ENCODE measurements around the gene PGC.
"Not testable (repeated sequence)": the region's sequence is repeated elsewhere in the genome, so short reads cannot be mapped to it uniquely, and the experiment has no call there.

The PGC gene

GRCh38 chr6:41775293-41775882 lies 28.2 kb upstream of the PGC start:
- DNase-seq (ENCODE audit: low read depth in 2 of 2): no peak

DNA sequence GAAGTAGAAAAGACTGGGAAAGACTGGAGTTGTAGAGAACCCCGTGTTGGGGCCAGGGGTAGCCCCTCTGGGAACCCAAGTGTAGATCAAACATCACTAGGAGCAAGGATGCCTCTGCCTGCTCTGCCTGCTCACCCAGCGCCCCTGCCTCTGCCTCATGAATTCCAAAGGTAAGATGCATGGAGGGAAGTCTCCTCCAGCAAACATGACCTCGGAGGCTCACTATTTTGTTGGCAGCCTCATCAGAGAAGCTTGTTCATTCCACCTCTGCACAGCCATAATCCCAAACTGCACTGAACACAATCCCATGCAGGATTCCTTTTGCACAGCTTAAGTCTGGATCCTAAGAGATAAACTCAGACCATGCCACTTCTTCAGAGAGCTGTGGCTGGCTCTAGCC lies 27.6 kb upstream of the PGC start:
- no peak for DNase-seq (ENCODE audit: low read depth in 2 of 2)

DNA sequence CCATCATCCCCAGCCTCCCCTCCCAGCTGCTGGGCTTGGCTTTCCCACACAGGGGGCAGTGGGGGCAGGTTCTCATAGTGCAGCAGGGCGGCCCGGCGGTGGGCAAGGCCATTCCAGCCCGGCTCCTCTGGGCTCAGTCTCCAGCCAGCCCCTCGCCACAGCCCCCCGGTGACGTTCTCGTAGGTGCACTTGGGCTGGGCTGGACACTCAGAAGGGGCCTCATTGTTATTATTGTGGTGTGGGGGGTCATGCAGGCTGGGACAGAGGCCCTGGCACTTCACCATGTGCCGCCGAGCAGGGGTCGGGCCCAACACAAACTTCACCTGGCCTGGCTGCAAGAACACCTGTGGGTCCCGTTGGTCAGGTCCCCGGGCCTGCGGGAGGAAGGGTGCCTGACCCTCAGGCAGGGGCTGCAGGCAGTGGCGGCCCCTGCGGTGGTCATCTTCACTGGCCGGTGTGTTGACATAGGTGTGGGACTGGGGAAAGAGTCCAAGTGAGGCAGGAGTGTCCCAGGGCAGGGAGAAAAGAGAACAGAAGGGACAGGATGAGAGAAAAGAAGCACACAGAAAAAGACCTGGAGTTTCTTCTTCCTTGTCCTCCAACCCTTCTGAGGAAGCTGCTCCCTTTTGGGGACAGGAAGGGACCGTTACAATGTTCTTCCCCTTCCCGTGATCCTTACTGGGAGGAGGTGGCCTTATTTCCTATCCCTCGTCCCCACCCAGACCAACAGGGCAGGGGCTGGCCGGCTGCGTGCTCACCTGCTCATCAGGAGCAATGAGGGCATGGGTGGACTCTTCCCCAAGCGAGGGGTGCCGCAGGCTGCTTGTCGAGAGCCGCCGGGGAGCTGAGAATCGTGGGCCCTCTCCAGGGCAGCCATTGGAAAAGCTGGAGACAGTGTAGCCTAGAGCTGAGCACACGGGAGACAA lies 24.1 kb upstream of the PGC start:
- DNase-seq (ENCODE audit: low read depth in 2 of 2): no peak

DNA sequence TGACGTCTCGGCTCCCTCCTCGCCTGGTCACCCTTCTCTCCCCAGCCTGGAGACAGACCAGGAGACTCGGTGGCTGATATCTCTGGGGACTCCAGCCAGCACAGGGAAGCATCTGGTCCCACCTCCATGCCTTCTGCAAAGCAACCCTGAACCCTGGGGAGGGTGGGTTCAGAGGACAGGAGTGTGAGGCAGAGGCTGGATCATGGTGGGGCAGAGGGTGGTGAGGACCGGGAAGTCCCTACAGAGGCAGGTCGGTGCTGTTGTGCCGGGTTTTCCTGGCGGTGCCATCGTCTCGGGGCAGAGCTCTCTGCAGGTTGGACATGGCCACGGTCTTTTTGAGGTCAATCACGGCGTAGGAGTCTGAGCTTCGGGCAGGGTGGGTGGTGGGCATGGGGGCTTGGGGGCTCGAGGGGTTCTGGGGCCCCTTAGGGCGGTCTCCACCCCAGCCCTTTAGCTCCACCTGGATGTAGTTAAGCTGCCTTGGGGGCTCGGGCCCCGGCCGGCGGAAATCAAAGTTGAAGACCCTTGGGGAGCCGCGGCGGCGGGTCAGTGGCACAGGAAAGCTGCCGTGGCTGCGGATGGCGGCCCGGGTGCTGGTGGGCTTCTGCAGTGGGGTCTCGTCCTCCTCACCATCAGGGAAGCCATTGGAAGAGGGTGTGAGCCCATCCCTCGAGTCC lies 23.3 kb upstream of the PGC start:
- no peak for DNase-seq (ENCODE audit: low read depth in 2 of 2)

GRCh38 chr6:41769376-41769775 lies 22.2 kb upstream of the PGC start:
- no peak for DNase-seq (ENCODE audit: low read depth in 2 of 2)

DNA sequence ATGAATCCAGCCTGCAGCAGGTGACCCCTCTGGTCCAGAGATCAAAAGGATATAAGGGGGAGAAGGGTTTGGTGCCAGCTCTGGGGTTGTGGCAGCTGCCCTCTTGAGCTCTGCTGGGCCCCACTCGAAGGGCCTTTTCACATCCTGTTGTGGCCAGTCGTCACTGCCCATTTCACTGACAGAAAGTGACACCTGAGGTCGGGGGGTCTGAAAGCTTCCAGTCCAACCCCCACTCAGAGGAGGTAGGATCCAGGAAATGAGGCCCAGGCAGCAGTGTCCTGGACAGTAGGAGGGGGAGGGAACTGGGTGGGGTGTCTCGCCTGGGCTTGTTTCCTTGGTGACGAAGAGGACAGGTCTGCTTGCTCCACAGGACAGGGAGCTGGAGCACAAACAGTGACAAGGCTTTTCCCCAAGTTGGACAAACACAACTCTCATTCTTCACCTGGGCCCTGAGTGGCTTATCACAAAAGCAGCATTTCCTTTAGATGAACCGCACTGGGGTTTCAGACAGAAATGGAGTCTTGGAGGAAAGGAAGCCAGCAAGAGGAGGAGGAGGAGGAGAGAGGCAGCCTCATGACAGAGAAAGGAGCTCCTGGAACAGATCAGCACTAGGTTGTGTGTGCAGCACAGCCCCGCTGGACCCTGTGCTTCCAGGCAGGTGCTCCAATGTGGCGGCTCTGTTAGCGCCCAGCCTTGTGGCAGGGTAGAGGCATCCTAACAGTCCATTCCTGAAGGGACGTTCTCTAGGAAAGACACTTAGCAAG lies 21.5 kb upstream of the PGC start:
- DNase-seq (ENCODE audit: low read depth in 2 of 2): no peak

GRCh38 chr6:41767112-41767833 lies 20.1 kb upstream of the PGC start:
- DNase-seq (ENCODE audit: low read depth in 2 of 2): no peak

GRCh38 chr6:41766043-41766664 lies 19.0 kb upstream of the PGC start:
- DNase-seq (ENCODE audit: low read depth in 2 of 2): not testable (repeated sequence)

GRCh38 chr6:41763470-41763869 lies 16.3 kb upstream of the PGC start:
- no peak for DNase-seq (ENCODE audit: low read depth in 2 of 2)

GRCh38 chr6:41759905-41760579 lies 12.8 kb upstream of the PGC start:
- no peak for DNase-seq (ENCODE audit: low read depth in 2 of 2)

GRCh38 chr6:41759106-41759904 lies 12.1 kb upstream of the PGC start:
- no peak for DNase-seq (ENCODE audit: low read depth in 2 of 2)

GRCh38 chr6:41758641-41759035 lies 11.4 kb upstream of the PGC start:
- DNase-seq (ENCODE audit: low read depth in 2 of 2): no peak

- no peak for DNase-seq (ENCODE audit: low read depth in 2 of 2)
Observed at GRCh38 chr6:41757931-41758640, 10.9 kb upstream of the PGC start.

DNA sequence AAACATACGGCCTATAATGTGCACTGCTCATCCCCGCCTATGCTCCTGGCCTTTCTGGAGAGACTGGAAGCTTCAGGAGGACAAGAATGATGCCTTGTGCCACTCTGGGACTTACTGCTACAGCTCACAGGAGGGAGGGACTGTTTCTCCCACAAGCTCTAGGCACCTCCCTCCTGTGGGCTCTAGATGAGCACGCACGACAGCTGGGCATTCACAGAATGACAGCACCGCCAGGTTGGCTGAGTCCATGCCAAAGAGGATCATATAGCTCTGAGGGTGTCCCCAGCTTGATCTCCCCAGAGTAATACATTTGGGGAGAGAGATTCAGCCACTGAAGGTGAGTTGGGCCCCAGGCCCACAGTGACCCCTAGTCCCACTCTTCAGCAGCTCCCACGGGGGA lies 10.1 kb upstream of the PGC start:
- DNase-seq (ENCODE audit: low read depth in 2 of 2): no peak

DNA sequence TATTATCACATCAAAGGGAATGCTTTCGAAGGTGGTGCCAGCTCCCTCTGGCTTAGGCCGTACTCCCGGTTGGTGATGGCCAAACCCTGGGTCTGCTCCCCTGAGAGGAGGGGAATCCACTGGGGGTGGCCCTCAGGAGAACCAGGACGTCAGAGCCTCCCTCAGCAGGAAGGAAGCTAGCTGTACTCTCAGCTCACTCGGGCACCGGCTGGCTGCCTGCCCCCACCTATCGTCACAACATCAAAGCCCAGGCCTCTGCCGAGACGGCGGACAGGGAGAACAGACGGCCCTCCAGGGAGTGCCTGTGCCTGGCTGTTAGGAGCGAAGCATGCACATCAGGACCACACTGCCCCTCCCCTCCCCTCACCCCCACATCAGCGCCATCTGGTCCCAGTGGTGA lies 9.2 kb upstream of the PGC start:
- no peak for DNase-seq (ENCODE audit: low read depth in 2 of 2)

DNA sequence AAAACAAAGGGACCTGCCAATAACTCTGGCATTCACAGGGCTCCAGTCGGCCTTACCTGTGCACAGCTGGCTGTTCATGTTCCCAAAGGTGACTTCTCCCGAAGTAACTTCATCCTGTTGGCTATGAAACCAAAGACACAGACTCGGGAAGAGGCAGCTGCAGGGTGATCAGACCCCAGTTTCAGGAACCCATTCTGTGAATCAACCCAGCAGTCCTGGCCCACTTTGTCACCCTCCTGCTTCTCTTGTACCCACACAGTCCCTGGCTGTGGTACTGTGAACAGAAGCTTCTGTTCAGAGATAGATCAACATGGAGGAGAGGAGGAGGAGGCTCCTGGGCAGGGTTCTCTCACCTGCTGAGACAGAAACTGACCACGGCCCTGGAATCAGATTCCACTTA lies 8.7 kb upstream of the PGC start:
- no peak for DNase-seq (ENCODE audit: low read depth in 2 of 2)

GRCh38 chr6:41750374-41750773 lies 3.2 kb upstream of the PGC start:
- no peak for DNase-seq (ENCODE audit: low read depth in 2 of 2)

GRCh38 chr6:41748542-41748941 lies 1.3 kb upstream of the PGC start:
- no peak for DNase-seq (ENCODE audit: low read depth in 2 of 2)

DNA sequence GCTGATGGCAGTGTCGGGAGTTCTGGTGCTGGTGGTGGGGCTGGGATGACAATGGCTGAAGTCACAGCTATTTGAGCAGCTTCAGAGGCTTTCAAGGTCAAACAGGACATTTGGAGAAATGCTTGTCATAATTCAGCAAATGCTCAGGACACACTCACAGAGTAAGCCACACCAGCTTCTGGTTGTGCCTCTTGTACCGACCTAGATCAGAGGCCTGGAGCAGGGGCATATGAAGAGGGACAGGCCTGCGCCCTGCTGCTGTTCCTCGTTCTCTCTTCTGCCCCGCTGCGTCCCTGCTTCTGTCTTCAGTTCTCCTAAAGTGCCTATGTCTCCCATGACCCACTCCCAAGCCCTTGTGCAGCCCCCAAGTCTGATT lies 893 bp upstream of the PGC start:
- DNase-seq (ENCODE audit: low read depth in 2 of 2): no peak
